OCI-LY1 (cell line): Measurements from ENCODE around the gene POPDC3.

Experiments
- H2AFZ ChIP-seq: fragments of 200-600 bp; sonication (generic), shearing (Covaris generic); 2 replicates; pipeline ENCODE4 v1.6.0; 2014; ENCODE audit warnings: antibody characterized with exemption, mild to moderate bottlenecking, low read length
- H3F3A ChIP-seq: fragments of 200-600 bp; sonication (generic), shearing (Covaris generic); 2 replicates; pipeline ENCODE4 v1.6.0; 2014; ENCODE audit warnings: mild to moderate bottlenecking, antibody characterized with exemption, low read length, moderate library complexity; ENCODE audit not compliant: insufficient read depth
- H3K27ac ChIP-seq: fragments of 200-600 bp; sonication (generic); 2 replicates; pipeline ENCODE4 v1.5.1; 2014; ENCODE audit warnings: low read length, mixed run types, mild to moderate bottlenecking, low read depth; ENCODE audit not compliant: poor library complexity, severe bottlenecking
- H3K27me3 ChIP-seq: fragments of 200-600 bp; sonication (generic); 2 replicates; pipeline ENCODE4 v1.6.0; 2014; ENCODE audit warnings: antibody characterized with exemption, mild to moderate bottlenecking, low read length, moderate library complexity; ENCODE audit not compliant: insufficient read depth
- H3K36me3 ChIP-seq: fragments of 200-600 bp; sonication (generic); 2 replicates; pipeline ENCODE4 v1.6.1; 2014; ENCODE audit warnings: mild to moderate bottlenecking, antibody characterized with exemption, low read length, moderate library complexity, mixed read lengths; ENCODE audit not compliant: insufficient read depth
- H3K4me1 ChIP-seq: fragments of 200-600 bp; sonication (generic); 2 replicates; pipeline ENCODE4 v1.5.1; 2014; ENCODE audit warnings: mild to moderate bottlenecking, low read length, moderate library complexity; ENCODE audit not compliant: insufficient read depth, severe bottlenecking
- H3K4me2 ChIP-seq: fragments of 200-600 bp; sonication (generic), shearing (Covaris generic); 2 replicates; pipeline ENCODE4 v1.6.1; 2014; ENCODE audit warnings: low read length
- H3K4me3 ChIP-seq: fragments of 200-600 bp; sonication (generic); 2 replicates; pipeline ENCODE4 v1.5.1; 2014; ENCODE audit warnings: low read length, low read depth, mild to moderate bottlenecking, mixed read lengths; ENCODE audit not compliant: poor library complexity, severe bottlenecking
- H3K79me2 ChIP-seq: fragments of 200-600 bp; shearing (Covaris generic); 2 replicates; pipeline ENCODE4 v1.6.1; 2016; ENCODE audit warnings: mixed run types, low read length, mixed read lengths; ENCODE audit not compliant: insufficient read depth
- H3K9ac ChIP-seq: fragments of 200-600 bp; sonication (generic), shearing (Covaris generic); 2 replicates; pipeline ENCODE4 v1.6.1; 2014; ENCODE audit warnings: mild to moderate bottlenecking, low read length, mixed read lengths
- H3K9me2 ChIP-seq: fragments of 200-600 bp; sonication (generic), shearing (Covaris generic); 2 replicates; pipeline ENCODE4 v1.6.1; 2014; ENCODE audit warnings: low read depth, mild to moderate bottlenecking, low read length, mixed read lengths
- H3K9me3 ChIP-seq: fragments of 200-600 bp; shearing (Covaris generic); 2 replicates; pipeline ENCODE4 v1.6.1; 2014; ENCODE audit warnings: low read length, mixed read lengths
- H4K20me1 ChIP-seq: fragments of 200-600 bp; sonication (generic), shearing (Covaris generic); 2 replicates; pipeline ENCODE4 v1.6.0; 2016; ENCODE audit warnings: mild to moderate bottlenecking, low read length; ENCODE audit not compliant: insufficient read depth
- EZH2 ChIP-seq: fragments of 200-600 bp; sonication (generic), shearing (Covaris generic); IDR thresholded peaks from 2 replicates; pipeline ENCODE4 v1.8.0; 2017; ENCODE audit warnings: borderline replicate concordance, mixed run types, mild to moderate bottlenecking, antibody characterized with exemption, low read length, moderate library complexity, mixed read lengths
- TF ChIP-seq, protein P1 (sequence below): fragments of 200-600 bp; sonication (generic), shearing (Covaris generic); IDR thresholded peaks from 2 replicates; pipeline ENCODE4 v1.5.1; 2017; ENCODE audit warnings: mild to moderate bottlenecking, antibody characterized with exemption, low read length, moderate library complexity, mixed read lengths

POPDC3 gene

DNA sequence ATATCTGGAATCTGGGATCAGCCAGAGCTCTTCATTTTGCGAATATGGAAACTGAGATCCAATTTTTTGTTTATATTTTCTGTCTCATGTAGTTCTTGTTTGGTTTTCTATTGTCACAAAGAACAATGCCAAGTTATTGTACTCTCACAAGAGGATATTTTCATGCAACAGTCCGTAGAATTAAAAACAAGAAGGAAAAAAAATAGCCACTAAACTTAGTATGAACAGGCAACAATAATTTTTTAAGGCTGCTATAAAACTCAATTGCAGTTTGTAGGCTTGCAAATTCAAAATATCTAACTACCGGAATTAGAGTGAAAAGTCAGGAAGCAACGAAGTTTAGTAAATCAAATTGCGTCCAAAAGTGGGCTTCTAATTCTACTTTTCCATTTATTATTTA, 1.2 kb downstream of the POPDC3 start:
- Histone ChIP-seq H3K4me3 (no peak overlapping the region), H4K20me1 (no peaks in the 10 kb centered on the region), H3K27me3 (no peaks in the 10 kb centered on the region), H3F3A (no peaks in the 10 kb centered on the region), H3K4me1 (no peaks in the 10 kb centered on the region), H3K27ac (no peak overlapping the region), H3K9ac (no peak overlapping the region), H3K79me2 (no peaks in the 10 kb centered on the region), H3K36me3 (no peaks in the 10 kb centered on the region), H3K4me2 (no peak overlapping the region), H3K9me3 (no peaks in the 10 kb centered on the region), H3K9me2 (no peaks in the 10 kb centered on the region), H2AFZ (no peak overlapping the region)
- TF ChIP-seq, protein P1, sequence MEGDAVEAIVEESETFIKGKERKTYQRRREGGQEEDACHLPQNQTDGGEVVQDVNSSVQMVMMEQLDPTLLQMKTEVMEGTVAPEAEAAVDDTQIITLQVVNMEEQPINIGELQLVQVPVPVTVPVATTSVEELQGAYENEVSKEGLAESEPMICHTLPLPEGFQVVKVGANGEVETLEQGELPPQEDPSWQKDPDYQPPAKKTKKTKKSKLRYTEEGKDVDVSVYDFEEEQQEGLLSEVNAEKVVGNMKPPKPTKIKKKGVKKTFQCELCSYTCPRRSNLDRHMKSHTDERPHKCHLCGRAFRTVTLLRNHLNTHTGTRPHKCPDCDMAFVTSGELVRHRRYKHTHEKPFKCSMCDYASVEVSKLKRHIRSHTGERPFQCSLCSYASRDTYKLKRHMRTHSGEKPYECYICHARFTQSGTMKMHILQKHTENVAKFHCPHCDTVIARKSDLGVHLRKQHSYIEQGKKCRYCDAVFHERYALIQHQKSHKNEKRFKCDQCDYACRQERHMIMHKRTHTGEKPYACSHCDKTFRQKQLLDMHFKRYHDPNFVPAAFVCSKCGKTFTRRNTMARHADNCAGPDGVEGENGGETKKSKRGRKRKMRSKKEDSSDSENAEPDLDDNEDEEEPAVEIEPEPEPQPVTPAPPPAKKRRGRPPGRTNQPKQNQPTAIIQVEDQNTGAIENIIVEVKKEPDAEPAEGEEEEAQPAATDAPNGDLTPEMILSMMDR: no peak
- no peak for TF ChIP-seq EZH2

DNA sequence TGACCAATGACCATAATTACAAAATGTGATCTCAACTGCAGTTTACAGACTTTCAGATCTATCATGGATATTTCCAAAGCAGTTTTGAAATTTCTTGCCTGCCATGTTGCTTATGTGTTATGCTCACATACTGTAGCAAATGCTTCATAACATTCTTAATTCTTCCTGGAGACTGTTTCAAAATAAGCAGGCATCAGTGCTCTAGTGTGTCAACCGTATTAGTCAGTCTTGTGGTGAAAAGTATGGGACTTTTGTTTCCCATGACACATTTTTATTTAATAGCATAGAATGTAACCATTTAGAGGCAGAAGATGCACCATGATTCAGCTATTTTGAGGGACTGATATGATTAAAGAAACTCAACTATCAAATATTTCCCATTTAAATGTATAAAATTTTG, 1.7 kb downstream of the POPDC3 start:
- Histone ChIP-seq H4K20me1 (no peaks in the 10 kb centered on the region), H3K9me2 (no peaks in the 10 kb centered on the region), H3K9ac (no peak overlapping the region), H3K4me3 (no peak overlapping the region), H3K27ac (no peak overlapping the region), H3K4me1 (no peaks in the 10 kb centered on the region), H3K36me3 (no peaks in the 10 kb centered on the region), H3K9me3 (no peaks in the 10 kb centered on the region), H3K27me3 (no peaks in the 10 kb centered on the region), H2AFZ (no peak overlapping the region), H3F3A (no peaks in the 10 kb centered on the region), H3K4me2 (no peak overlapping the region), H3K79me2 (no peaks in the 10 kb centered on the region)
- TF ChIP-seq, protein P1: no peak
- TF ChIP-seq EZH2: no peak

DNA sequence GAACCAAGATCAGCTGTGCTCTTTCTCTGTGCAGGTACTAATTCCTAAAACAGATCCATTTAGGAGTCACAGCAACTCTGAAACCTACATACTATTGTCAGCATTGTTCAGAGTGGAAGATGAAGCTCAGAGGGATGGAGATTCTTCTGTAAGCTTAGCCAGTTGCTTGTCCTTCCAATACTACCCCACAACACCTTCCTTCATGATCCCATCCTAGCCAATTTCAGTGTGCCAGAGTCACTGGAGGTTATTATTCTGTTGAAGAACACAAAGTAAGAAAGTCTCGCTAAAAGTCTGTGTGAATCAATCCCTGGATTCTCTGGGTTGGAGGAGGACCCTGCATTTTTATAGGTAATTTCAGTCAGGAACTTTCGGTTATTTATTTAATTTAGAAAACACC, 2.3 kb downstream of the POPDC3 start:
- no peaks in the 10 kb centered on the region for H3K36me3 ChIP-seq
- H3K79me2 ChIP-seq: no peaks in the 10 kb centered on the region
- H2AFZ ChIP-seq: no peak overlapping the region
- H3K4me3 ChIP-seq: no peak overlapping the region
- no peaks in the 10 kb centered on the region for H3K4me1 ChIP-seq
- no peak overlapping the region for H3K27ac ChIP-seq
- no peaks in the 10 kb centered on the region for H3K27me3 ChIP-seq
- H3F3A ChIP-seq: no peaks in the 10 kb centered on the region
- TF ChIP-seq EZH2: no peak
- TF ChIP-seq, protein P1: no peak
- H3K9ac ChIP-seq: no peak overlapping the region
- H3K9me2 ChIP-seq: no peaks in the 10 kb centered on the region
- no peak overlapping the region for H3K4me2 ChIP-seq
- H4K20me1 ChIP-seq: no peaks in the 10 kb centered on the region
- no peaks in the 10 kb centered on the region for H3K9me3 ChIP-seq
